GM21360 (cell line): ENCODE results near the gene GGCT.

Source experiments
- ATAC-seq: cut with Tn5 transposase; IDR thresholded peaks from one replicate; pipeline ENCODE4 v1.9.1; 2021; ENCODE audit warnings: mild to moderate bottlenecking, moderate library complexity; ENCODE audit not compliant: unreplicated experiment

Gene GGCT

DNA sequence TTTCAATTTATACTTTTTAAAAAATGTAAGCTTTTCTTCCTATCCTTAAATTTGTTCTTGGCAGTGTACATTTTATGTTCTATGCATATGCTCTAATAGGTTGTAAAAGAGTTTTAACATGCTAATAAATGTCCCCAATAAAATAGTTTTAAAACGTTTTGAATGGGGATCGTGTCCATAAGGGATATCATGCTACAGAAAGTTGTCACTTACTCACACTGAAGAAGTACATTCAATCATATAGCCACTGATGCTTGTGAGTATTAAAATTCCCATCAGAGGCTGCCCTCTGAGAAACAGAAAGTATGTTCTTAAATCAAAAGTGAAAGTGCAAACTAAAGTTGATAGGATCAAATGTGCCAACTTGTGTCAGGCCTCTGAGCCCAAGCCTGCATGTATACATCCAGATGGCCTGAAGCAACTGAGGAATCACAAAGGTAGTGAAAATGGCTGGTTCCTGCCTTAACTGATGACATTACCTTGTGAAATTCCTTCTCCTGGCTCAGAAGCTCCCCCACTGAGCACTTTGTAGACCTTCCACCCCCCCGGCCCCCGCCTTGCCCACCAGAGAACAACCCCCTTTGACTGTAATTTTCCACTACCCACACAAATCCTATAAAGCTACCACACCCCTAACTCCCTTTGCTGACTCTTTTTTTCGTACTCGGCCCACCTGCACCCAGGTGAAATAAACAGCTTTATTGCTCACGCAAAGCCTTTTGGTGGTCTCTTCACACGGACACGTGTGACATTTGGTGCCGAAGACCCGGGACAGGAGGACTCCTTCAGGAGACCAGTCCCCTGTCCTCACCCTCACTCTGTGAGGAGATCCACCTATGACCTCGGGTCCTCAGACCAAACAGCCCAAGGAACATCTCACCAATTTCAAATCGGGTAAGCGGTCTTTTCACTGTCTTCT is 25.2 kb downstream of the GGCT start:
- no peak for ATAC-seq

DNA sequence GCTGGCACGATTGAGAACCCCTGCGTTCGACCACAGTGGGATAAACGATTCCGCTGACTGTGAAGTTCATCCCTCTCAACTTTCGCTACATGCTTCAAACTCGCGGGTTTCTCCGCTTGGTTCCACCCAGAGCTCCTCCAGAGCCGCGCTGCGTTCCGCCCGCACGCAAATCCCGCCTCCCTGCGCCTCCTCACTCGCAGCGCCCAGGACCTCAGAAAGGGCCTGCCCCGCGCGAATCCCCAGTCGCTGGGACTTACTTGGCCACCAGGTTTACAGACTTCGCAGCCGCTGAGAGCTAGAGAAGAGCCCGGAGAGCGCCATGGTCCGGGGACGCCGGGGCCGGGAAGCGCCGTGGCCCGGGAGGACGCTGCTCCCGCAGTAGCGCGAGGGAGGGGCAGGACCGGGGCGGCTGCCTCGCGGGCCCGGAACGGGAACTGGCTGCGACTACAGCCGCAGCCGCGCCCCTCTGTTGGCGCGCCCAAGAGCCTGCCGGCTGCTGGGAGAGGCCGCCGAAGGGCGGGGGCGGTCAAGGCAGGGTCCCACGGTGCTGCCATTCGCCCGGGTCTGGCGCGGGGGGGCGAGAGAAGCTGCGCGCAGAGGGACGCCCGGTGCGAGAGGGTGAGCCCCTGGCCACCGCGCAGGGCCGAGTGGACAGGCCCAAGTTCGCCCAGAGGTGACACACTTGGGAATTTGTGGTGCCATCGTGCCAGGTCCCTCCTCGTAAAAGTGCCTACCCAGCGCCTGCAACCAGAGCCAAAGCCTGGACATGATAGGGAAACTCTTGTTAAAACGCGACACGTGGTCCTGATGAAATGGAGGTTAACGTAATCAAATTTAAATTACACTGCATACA is 26.1 kb downstream of the GGCT start, which contains the start of gene NOD1:
TSS of gene NOD1 (minus strand) at position 436 of the 853 bp plus-strand sequence. CDS start 21,863 bp downstream, outside the sequence.
- ATAC-seq: peak; percentile 79

DNA sequence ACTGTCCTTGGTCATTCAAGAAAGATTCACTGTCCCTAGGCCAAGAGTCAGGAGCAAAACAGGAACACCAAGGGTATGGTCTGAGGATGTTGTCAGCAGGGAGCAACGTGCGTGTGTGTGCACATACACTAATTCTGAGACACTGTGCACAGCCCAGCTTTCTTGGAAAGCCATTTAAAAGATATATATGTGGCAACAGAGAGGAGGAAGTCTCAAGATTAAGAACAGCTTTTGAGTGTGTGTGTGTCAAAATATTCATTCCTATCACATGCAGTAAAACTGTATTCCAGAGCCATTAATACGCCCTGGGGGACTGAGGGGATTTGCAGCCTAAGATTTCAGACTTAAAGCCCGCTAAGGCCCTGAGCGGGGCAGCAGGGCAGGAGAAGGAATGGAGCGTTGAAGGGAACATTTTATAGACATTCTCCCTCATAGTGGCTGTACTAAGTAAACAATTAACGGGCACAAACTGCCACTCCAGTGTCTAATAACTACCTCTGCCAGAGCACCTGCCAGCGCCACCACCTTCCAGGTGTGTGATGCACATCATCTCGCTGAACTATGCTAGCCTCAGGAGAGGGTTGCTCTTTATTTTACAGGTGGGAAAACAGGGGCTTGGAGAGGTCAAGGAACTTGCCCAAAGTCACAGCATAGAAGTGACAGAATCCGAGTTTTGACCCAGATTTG is 28.0 kb downstream of the GGCT start:
- ATAC-seq: no peak

DNA sequence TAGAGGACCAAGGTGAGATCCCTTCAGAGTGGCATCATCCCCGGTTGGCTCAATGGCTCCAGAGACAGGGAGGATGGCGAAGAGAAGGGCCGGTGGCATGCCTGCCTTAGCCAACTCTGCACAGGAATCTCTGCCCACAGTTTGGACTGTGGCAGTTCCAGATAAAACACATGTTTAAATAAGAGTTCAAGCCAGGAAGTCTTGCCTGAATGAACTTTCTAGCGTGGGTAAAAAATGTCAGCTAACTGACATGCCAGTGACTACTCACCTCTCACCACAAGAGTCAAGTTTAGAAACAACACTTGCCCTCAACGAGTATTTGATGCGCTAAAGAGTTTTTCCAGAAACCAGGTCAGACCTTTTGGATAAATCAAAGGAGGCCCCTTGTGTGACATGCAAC is 29.0 kb downstream of the GGCT start:
- ATAC-seq: no peak

DNA sequence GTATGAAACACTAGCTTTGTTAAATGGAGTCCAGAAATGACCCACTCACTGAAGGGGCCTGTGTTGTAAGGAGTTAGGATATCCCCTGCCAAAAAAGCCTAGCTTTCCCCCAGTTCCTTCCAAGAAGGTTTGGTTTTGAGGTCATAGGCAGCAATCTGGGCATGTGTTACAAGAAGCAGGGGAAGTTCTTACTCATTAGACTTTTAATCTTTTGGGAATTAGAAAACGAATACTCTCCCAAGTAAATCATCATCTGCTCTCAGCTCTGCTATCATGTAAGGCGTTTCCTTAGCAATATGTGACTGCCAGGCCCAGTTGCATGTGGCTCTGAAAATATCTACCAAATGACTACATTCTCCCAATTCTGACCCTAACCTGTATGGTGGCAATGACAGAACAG is 29.7 kb downstream of the GGCT start:
- no peak for ATAC-seq

DNA sequence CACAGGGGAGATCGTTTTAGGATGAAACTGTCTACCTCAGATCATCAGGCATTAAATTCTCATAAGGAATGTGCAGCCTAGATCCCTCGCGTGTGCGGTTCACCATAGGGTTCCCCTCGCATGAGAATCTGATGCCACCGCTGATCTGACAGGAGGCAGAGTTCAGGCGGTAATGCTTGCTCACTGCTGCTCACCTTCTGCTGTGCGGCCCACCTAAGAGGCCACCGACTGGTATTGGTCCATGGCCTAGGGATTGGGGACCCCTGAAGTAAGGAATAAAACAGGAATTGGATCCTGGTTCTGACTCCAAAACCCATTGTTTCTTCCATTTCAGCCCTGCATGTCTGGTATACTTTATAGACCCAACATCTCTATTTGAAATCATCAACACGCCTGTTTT is 30.1 kb downstream of the GGCT start:
- ATAC-seq: no peak

DNA sequence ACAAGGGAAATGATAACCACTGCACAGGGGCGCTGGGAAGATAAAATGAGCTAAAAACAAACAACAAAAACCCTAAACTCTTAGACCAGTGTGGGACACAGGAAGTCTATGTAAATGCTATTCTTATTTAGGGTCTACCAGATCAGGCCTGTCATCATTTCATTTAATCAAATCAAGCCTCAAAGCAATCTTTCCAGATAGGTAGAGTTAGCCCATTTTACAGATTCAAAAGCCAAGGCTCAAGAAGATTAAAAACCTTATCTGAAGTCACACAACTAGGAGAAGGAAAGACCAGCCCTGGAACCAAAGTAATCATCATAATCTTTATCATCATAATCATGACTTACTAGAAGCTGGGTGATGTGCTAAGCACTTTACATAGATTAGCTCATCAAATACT is 30.7 kb downstream of the GGCT start:
- no peak for ATAC-seq

DNA sequence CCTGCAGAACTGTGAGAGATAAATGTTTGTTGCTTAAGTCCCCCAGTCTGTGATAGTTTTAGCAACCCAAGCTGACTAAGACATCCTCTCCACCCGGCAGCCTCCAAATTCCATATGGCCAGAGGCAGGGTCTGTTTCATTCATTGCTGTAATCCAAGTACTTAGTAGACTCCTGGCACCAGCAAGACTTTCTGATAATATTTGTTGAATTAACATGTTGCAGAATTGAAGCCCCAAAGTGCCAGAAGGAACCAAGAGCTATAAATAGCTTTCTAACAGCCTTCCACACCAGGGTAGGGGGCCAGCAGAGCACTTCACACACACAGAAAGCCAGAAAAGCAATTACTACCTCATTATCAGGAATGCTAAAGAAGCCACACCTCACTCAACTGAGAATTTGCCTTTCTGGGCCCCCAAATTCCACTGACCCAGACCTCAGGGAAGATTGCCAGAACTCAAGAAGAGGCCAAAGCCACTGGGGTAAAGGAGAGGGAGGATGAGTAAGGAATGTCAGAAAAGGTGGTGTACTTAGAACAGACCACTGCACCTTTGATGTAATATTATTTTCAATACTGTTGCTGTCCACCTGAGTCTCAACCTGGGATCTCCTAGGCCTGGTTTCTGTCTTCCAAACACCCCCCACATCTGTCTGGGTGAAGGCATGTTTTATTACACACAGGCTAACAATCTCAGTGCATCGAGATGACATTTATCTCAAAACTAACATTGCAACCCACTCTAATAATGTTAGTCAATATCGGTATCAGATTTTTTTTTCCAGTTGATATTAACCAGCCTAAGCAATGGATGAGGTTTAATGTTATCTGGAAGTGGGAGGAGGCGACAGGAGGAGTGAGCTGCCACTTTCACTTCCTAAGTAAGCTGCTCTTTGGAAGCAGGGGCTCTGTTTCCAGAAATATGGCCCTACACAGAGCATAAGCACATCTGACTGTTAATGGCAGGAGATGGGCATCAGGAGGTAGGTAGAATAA is 31.5 kb downstream of the GGCT start:
- ATAC-seq: no peak

DNA sequence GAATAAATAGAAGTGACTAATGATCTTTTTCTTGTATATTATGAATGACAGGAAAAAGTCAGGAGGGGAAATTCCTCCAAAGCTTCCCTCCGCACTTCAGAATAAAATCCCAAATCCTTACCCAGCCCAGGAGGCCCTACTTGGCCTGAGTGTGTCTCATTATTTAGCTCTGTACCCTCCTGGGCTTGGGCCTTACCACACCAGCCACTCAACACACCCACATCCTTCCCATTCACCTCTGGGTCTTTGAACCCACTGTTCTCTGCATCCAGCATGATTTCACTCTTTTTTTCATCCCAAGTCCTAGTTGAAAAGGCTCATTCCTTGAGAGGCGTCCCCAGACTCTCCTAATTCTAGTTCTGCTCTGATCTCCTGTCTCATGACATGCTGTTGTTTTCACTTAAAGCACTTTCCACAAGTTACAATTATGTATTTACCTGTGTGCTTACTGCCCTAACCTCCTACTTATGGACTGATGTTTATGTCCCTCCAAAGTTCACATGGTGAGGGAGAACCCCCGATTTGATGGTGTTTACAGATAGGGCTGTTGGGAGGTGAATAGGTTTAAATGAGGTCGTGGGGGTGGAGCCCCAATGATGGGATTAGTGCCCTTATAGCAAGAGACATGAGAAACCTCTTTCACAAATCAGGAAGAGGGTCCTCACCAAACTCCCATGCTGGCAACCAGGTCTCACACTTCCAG is 32.4 kb downstream of the GGCT start:
- ATAC-seq: no peak

DNA sequence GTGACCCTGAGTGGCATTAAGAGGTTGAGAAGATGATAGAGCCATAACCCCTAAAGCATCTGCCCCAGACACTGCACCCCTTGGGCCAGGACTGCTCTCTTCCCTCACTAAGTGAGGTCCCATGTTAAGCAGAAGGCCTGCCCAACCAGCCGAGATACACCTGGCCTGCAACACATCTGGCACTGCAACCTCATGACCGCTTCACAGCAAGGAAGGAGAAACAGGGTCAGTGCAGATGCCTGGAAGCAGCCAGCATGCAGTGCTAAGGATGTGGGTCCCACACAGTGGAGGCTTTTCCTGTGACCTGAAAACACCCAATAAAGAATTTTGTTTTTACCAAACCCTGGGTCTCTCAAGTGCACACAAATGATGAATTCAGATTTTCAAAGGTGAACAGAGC is 33.4 kb downstream of the GGCT start:
- ATAC-seq: no peak

DNA sequence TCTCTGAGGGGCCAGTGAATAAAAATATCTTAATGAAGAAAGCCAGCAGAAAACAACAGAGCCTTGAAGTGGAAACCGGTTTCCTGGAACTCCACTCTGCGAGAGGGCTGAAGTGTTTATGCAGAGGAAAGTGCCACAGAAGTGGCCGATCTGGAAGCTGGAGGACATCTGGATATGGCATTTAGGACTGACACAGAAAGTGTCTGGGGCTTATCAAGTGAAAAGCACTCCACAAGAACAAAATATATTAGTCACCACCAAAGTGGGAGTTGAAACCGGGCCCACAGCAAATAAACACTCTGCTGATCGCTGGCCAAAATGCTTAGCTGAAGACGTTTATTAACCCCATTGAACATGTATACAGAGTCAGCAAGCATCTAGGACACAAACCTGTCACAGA is 33.9 kb downstream of the GGCT start:
- no peak for ATAC-seq

DNA sequence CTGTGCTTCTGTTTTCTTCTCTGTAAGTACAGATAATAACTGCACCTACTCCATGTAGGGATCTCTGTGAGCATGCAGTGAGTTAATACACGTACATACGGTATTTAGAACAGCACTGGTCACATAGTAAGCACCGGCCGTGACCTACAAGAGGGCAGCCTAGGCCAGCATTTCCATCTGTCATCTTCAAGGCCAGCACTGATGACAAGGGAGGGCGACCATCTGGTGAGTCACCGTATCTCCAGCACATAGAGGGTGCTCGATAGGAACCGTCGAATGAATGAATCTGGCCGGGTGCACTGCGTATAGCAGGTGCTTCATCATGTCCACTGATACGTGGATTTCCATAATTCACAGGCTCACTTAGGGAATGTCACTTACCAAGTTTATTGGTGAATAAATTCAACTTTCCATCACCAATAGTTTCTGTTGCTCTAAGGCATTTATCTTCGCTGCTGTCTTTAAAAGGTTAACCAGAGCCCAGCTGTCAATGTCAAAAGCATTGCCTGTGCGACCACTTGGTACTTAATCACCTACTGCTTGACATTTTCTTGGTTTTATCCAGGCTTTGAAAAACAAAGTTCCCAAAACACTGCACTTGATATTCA is 34.4 kb downstream of the GGCT start:
- no peak for ATAC-seq

DNA sequence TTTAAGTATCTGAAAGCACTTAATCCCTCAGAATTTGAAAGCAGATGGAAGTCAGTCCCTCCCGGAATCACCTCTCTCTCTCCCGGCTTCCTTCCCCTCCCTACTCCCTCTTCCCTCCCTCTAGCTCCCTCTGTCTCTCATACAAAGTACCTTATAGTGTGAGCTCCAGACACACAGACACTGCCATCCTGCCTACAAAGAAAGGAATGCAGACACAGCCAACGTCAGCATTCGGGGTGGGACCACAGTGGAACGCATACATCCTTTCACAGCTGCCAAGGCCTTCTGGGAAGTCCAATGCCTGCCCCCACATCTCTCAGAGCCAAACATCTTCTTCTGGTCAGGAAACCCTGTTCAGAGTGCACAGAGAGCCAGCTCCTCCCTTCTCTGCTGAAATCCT is 35.3 kb downstream of the GGCT start:
- ATAC-seq: no peak

DNA sequence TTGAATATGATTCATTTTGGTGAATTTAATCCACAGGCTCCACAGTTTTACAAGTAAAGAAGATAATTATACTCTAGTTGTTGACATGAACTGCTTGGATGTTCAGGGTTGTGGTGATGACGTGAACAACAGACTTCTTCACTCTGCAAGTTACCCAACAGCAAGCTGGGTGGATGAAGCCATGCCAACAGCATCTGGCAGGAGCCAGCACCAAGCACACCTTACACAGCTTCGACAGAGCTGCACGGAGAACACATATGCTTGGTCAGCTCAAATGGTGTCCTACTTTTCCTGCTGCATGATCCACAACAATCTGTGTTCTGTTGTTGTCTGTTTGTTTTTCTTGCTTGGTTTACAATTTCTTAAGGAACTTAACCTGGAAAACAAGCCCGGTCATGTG is 35.8 kb downstream of the GGCT start:
- ATAC-seq: no peak

DNA sequence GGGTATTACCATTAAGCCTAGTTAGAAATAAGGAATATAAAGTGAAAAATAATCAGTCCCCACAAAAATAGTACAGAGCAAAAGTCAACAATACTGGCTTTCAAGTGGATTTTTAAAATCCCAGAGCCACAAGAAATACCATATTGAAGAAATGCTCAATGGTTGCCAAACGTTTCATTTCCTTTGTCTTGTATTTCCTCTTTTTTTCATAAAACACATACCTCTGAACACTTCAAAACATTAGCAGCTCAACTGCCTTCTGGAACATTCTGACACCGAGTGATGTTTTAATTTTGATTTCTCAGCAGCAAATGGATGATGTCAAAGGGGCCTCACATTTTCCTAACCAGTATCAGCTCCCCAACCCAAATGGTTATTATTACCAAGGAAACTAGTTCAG is 36.6 kb downstream of the GGCT start:
- no peak for ATAC-seq

DNA sequence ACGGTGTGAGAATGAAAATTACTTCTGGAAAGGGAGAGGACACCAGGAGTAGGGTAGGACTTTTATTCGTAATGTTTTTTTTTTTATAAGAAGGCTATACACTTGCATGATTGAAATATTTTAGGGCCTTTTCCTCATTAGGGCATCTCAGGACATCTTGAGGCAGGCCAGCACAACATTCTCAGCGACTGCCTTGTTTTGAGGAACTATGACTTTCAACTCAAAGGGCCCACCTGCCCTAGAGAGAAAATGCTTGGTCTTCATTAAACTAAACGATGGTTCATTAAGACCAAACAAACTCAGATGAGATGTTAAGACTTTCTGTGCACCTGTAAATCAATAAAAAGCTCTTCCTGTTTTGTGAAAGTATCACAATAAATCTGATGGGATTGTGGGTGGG is 37.4 kb downstream of the GGCT start:
- ATAC-seq: no peak

DNA sequence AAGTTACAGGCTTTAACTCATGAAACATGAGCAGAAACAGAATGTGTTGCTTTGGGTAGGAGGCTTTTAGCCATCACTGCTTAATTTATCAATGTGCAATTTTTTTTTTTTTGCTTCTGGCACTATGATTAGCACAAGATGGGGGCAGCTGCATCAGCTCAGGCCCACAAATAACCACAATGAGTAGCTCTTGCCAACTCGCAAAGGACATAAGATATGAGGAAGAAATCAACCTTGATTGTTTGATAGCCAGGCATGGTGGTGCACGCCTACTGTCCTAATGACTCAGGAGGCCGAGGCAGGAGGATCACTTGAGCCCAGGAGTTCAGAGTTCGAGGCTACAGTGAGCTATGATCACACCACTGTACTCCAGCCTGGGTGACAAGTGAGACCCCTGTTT is 38.4 kb downstream of the GGCT start:
- ATAC-seq: no peak

DNA sequence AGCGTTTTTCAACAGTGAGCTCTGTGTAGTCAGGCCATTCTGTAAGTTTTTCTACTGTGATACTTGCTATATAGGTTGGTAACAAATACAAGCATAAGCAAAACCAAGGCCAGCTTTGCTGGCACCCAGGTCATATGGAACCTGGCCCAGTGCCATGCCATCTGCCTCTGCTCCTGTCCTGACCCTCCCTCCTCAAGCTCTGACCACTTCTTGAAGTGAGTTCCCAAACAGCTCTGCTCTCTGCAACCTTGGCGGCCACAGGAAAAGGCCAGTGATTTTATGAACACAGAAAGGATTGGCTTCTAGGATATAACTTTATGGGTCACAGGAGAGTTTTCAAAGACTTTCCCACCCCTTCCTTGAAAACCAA is 38.8 kb downstream of the GGCT start:
- no peak for ATAC-seq
